ENCODE measurements around the gene CXXC5.
"Not testable (repeated sequence)": the region's sequence is repeated elsewhere in the genome, so short reads cannot be mapped to it uniquely, and the experiment has no call there.

Gene CXXC5

GRCh38 chr5:139717221-139717620, 69.1 kb downstream of the CXXC5 start:
- no peak for DNase-seq

GRCh38 chr5:139718403-139718802, 70.3 kb downstream of the CXXC5 start:
- not testable (repeated sequence) for DNase-seq

GRCh38 chr5:139719970-139720369, 71.8 kb downstream of the CXXC5 start:
- not testable (repeated sequence) for DNase-seq

- DNase-seq: no peak
Observed at GRCh38 chr5:139723986-139724587, 75.9 kb downstream of the CXXC5 start.

GRCh38 chr5:139725073-139725830, 77.1 kb downstream of the CXXC5 start:
- DNase-seq: no peak

- no peak for DNase-seq
Observed at GRCh38 chr5:139726248-139726647, 78.1 kb downstream of the CXXC5 start.

GRCh38 chr5:139727615-139728014, 79.5 kb downstream of the CXXC5 start:
- DNase-seq: not testable (repeated sequence)

- no peak for DNase-seq
Observed at GRCh38 chr5:139731281-139731680, 83.1 kb downstream of the CXXC5 start.

- DNase-seq: no peak
Observed at GRCh38 chr5:139732019-139732418, 83.9 kb downstream of the CXXC5 start.

GRCh38 chr5:139733010-139733688, 85.0 kb downstream of the CXXC5 start:
- DNase-seq: no peak
